Activated CD8-positive, alpha-beta memory T cell treated with anti-CD3 and anti-CD28 coated beads for 48 hours (primary cell): ENCODE data around the gene PTPRD.

Experiments used
- DNase-seq, 3 experiments: peaks; one replicate each; pipeline ENCODE4 v3.0.0-alpha.2; 2020; ENCODE audit warnings: low read depth in 2 of 3, low spot score in 2 of 3

The PTPRD gene

DNA sequence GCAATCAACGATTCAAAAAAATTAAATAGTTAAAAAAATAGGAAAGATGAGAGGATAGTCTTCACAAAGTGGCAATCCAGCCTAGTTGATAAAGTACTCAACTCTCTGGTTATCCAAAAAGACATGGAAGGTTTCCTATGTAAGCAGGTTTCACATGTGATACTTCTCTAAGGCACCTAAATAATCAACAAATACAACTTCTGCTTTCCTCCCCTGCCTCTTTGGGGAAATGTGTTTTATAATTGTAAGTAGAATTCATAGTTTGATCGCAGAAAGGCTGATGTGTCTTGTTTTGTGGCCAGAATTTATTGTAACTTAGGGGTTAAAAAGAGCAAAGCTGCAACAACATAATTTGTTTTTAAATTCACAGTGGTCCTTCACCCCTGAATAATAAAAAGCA lies 1957.7 kb downstream of the PTPRD start:
- DNase-seq, result no peak

- DNase-seq, result no peak
Measured at GRCh38 chr9:8653855-8654254, 1958.9 kb downstream of the PTPRD start.

DNA sequence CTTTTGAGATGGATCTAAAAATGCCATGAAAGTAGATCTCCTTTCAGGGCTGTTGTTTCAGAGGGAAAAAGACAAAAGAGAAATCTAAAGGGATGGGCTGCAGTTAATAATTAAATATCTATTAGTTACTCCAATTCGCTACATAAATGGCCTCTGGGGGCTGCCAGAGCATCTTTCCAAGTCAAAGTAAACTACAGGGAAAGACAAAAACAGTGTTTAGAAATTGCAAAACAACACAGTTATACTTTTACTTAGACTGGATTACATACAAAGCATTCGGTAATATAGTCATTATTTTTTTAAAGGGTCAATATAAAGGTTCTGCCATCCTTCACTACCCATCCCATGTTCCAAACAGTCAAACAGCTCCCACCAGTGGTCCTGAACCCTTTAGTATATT lies 1959.7 kb downstream of the PTPRD start:
- DNase-seq, result no peak

DNA sequence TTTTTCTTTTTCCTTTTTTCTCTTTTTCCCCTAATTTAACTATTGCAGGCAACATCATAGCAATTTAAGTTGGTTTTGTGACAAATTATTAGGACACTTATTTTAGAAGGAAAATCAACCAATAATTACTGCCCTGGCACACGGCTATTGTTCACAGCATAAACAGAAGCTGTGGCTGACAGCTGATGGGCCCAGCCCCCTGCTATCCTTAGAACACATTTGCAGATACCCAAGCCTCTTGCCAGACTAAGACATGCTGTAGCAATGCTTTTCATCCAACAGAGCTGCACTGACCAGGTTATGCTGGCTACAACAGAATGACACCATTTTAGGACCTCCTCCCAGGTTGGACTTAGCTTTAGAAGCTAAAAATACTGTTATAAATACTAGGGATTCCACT lies 1960.5 kb downstream of the PTPRD start:
- no peak for DNase-seq

DNA sequence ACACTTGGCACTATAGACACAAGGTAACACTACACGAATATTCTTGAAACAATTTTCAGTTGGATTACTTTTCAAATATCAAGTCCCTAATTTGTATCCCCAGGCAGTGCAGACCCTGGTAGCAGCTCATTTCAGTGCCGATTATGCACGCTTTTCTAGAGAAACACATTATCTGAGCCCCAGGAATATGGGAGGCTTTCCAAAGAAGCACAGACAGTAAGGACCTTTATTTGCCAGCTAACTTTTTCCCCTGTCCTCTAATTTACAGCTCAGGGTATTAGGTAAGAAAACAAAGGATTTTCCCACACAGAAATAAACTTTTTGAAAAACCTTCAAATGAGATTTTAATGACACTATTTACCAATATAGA lies 1961.0 kb downstream of the PTPRD start:
- DNase-seq, result no peak

DNA sequence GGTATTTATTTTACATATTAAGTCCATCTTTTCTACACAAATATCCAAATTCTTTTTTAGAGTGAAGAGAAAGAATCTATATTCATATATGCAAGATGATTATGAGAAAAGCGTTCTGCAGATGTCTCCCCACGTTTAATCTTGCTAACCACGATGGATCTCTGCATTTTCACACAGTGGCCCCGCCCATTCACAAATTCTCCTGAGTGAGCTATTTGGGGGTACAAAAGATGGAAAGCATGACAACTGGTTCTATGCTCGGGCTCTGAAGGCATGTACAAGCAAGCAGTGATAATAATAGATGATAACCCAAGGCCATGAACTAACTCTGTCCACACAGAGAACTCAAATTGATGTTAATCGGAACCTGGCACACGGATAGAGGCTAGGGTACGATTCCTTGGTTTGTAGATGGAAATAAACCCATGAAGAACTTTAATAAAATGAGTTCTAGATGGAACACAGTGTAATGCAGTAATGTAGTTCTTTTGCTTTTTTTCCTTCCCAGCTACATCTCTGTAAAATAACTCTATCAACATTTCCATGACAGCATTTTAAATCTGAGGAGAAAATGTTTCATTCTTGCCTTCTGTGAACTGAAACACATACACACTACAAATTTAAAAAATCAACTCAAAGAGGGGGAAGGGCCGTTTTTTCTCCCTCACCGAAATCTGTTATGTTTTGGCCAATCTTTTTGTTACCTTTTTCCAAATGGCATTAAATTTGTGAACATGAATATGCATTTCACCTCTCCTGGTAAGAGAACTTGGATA lies 1961.5 kb downstream of the PTPRD start:
- no peak for DNase-seq

- no peak for DNase-seq
Measured at GRCh38 chr9:8649807-8650206, 1963.0 kb downstream of the PTPRD start.

DNA sequence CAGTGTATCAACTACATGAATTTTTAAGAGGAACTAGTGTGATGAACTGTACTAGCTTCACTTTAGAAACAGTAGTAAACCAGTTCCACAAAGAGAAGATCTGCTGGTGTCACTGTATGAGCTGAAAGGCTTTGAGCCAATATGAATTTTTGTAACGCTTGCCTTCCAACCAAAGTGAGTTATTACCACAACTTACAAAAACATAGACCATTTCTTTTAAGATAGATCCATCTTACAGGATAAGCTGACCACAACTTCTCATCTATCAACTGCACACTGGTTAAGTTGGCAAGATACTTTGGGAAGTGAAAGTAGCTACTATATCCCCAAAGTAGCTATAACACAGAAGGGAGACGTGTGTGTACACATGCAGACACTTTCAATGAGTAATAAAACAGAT lies 1963.6 kb downstream of the PTPRD start:
- no peak for DNase-seq

GRCh38 chr9:8648271-8648845 lies 1964.4 kb downstream of the PTPRD start:
- DNase-seq, result no peak

- DNase-seq, result no peak
Measured at GRCh38 chr9:8647824-8648223, 1965.0 kb downstream of the PTPRD start.

DNA sequence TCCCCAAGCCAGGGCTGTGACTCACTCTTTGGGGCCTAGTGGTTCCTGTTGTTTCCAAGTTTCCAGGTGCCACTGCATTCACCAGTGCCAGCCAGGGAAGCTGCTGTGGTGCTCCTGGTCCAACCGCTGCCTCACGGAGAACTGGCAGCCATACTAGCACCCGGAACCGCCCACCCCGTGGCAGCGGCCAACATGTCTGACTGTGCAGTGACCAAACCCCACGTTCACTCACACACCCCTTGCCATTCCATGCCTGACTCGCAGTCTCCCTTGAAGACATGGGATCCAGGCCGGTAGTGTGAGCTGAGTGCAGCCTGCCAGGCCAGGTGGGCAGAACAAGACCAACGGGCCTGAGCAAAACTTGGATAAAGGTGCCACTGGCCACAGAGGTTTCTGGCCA lies 1968.2 kb downstream of the PTPRD start:
- DNase-seq, result no peak

- DNase-seq, result no peak
Measured at GRCh38 chr9:8643896-8644295, 1968.9 kb downstream of the PTPRD start.

DNA sequence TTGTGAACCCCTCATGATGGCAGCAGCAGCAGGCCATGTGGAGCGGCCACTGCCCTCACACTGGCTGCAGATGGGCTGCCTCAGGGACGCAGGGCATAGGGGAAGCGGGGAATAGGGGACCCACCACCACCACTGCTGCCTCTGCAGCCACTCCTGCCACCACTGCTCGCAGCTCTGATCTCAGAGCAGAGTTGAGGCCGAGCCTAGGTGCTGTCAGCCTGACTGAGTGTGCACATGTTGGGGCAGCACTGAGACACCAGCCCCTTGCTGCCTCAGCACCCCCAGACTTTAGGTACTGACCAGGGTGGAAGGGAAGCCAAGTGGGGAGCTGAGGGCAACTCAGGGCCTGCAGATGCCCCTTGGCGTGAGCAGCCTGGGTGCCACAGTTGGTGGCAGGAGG lies 1969.3 kb downstream of the PTPRD start:
- DNase-seq, result no peak

DNA sequence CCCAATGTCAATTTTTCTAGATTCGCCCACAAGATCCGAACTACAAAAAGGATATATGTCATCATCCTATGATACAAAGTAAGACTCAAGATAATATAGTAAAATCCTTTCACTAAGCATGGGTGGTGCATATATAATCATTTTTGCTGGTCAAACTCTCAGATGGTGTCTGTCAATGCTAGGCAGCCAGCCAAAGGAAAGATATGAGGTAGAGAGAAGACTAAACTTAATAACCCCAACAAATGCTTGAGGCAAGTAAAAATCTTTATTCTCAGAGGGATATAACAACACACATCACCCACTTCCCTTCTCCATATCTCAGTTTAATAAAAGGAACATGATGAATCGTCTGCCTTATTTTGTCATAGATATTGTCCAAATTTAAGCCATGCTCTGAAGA lies 1972.0 kb downstream of the PTPRD start:
- DNase-seq, result no peak

GRCh38 chr9:8637626-8638025 lies 1975.2 kb downstream of the PTPRD start:
- no peak for DNase-seq

DNA sequence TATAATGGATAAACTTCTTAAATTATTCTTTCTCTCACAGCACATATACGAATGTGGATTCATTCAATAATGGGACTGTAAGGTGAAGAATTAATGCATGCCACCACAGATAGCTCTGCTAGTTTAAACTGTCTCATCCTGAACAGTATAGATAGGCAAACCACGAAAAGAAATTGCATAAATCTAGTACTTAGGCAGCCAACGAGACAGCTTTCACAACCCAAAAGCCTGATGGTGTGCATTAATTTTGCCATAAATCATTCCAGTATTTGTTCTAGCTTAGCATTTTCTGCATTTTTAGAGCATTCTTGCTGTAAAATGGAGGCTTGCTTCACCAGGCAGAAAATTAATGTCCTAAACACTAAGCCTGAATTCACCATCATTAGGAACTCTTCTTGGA lies 1979.0 kb downstream of the PTPRD start:
- DNase-seq, result no peak

DNA sequence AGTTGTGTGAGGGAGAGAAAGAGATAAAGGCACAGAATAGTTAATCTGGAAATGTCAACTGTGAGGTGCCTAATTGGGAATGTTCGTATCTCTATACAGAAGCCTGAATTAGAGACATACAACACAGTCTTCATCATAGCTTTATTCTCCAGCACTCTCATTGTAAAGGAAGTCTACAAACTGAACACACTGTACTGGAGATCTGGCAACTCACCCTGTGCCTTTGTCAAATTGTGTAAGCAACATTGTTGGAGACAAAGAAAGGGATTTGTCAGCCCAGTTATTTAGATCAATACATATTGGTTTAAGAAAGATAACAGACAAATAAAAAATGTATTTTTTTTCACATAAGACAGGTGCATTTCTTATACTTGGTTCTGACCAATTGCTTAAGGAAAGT lies 1980.3 kb downstream of the PTPRD start:
- no peak for DNase-seq

- no peak for DNase-seq
Measured at GRCh38 chr9:8628791-8629190, 1984.0 kb downstream of the PTPRD start.

DNA sequence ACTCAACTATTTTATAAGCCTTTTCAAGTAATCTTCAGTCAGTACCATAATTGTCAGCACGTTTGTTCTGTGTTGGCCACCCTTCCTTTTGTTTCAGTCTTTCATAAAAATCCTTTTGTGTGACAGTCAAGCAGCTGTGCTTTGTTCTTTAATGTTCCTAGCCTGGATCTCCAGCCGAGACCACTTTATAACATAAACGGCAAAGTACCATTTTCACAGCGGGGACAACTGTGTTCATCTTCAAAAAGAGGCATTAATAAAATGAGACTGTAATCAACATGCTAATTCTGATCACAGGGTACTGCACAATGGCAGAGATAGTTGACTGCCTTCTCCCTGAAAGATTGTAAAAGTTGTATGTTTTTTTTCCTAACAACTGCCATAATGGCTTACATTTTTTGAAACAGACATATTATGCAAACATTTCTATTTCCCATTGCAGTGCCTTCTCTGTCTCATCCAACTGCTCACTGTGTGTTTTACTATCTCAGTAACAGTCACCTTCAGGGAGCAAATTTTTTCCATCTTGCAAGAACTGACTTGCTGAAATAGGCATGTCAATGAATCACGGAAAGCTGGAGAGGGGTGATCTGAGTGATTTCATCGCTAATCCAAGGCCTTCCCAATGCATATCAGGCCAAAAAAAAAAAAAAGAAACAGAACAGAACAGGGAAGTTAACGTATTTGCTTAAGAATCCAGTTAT lies 1984.7 kb downstream of the PTPRD start:
- DNase-seq, result no peak

- DNase-seq, result no peak
Measured at GRCh38 chr9:8622871-8623270, 1989.9 kb downstream of the PTPRD start.

GRCh38 chr9:8622222-8622802 lies 1990.5 kb downstream of the PTPRD start:
- no peak for DNase-seq

- no peak for DNase-seq
Measured at GRCh38 chr9:8621416-8621815, 1991.4 kb downstream of the PTPRD start.
